Kidney epithelial cell (primary cell): ENCODE results near the gene ACOT11. TPM values are rescaled to one million over a fixed set of nuclear protein-coding genes. Genes with fewer than 3 reads are reported as not detected.

Experiments
- DNase-seq: peaks from one replicate; pipeline ENCODE4 v3.0.0-alpha.2; 2010; ENCODE audit warnings: low read depth
- H3K27me3 ChIP-seq: 2 replicates; pipeline ENCODE4 v1.6.0; 2011; ENCODE audit warnings: low read length; ENCODE audit not compliant: control insufficient read depth, insufficient read depth
- H3K36me3 ChIP-seq: 2 replicates; pipeline ENCODE4 v1.5.1; 2011; ENCODE audit warnings: low read length; ENCODE audit not compliant: control insufficient read depth, insufficient read depth
- H3K4me3 ChIP-seq: 2 replicates; pipeline ENCODE4 v1.5.1; 2011; ENCODE audit warnings: low read depth, mild to moderate bottlenecking, control low read depth, low read length
- total RNA-seq: library from RNA; depleted of rRNA; stranded (reverse); fragments of >200 nt; gene quantifications from 2 replicates; pipeline ENCODE4 v1.2.3, GENCODE V29; 2015
- TF ChIP-seq, protein P1 (sequence below): IDR thresholded peaks from 2 replicates; pipeline ENCODE4 v1.5.1; 2011; ENCODE audit warnings: mild to moderate bottlenecking, moderate library complexity, low read length, control low read depth, inconsistent platforms; ENCODE audit not compliant: insufficient read depth, poor library complexity, severe bottlenecking

The ACOT11 gene
- total RNA-seq, 1 donor from 2014 or later = 3.1 TPM

DNA sequence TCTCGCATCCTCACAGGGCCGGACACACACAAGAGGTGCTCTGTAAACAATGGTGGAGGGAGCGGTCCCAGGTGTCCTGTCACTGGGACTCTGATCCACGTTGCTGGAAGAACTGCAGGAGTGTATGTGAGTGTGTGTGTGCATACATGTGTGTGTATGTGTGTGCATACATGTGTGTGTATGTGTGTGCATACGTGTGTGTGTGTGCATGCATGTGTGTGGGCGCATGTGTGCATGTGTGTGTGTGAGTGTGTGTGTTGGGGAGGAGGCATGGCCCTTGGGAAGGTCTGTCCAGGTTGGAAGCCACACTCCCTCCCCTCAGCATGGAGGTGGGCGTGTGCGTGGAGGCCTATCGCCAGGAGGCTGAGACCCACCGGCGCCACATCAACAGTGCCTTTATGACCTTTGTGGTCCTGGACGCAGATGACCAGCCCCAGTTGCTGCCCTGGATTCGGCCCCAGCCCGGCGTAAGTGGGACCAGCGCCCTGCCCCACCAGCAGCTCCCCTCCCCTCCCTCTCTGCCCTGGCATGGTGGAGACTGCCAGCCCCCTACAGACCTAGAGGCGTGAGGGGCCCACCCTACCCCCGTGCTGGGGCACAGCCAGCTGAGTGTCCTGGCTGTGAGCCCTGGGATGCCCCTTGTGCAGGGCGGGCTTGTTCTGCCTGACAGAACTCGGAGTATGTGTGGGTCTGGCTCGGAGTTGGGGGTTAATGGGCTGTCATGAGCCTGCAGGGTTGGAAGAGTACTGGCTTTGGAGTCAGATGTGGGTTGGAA, 53.1 kb downstream of the ACOT11 start:
- no peaks in the 10 kb centered on the region for H3K36me3 ChIP-seq
- peaks cover 2% of the 10 kb centered on the region for H3K27me3 ChIP-seq
- DNase-seq = no peak
- TF ChIP-seq, protein P1, sequence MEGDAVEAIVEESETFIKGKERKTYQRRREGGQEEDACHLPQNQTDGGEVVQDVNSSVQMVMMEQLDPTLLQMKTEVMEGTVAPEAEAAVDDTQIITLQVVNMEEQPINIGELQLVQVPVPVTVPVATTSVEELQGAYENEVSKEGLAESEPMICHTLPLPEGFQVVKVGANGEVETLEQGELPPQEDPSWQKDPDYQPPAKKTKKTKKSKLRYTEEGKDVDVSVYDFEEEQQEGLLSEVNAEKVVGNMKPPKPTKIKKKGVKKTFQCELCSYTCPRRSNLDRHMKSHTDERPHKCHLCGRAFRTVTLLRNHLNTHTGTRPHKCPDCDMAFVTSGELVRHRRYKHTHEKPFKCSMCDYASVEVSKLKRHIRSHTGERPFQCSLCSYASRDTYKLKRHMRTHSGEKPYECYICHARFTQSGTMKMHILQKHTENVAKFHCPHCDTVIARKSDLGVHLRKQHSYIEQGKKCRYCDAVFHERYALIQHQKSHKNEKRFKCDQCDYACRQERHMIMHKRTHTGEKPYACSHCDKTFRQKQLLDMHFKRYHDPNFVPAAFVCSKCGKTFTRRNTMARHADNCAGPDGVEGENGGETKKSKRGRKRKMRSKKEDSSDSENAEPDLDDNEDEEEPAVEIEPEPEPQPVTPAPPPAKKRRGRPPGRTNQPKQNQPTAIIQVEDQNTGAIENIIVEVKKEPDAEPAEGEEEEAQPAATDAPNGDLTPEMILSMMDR = no peak
- no peak overlapping the region for H3K4me3 ChIP-seq

DNA sequence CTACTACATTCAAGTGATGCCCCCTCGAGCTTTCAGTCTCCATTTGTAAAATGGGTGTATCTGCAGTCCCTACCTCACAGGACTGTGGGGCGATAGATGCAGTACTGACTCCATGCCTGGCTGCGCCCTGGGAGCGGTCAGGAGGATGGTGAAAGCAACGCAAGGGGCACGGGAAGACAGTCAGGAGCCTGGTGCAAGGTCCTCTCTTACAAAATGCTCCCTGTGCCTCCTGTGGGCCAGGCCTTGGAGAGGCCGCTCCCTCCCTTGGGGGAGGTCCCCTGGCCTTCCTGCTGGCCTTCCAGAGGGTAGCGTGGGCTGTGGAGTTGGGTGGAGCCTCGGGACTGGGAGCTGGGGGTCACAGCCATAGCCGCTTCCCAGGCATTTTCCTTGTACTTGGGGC, 53.7 kb downstream of the ACOT11 start:
- Histone ChIP-seq H3K27me3 (peaks cover 2% of the 10 kb centered on the region), H3K36me3 (no peaks in the 10 kb centered on the region), H3K4me3 (no peak overlapping the region)
- TF ChIP-seq, protein P1 = no peak
- DNase-seq = no peak

DNA sequence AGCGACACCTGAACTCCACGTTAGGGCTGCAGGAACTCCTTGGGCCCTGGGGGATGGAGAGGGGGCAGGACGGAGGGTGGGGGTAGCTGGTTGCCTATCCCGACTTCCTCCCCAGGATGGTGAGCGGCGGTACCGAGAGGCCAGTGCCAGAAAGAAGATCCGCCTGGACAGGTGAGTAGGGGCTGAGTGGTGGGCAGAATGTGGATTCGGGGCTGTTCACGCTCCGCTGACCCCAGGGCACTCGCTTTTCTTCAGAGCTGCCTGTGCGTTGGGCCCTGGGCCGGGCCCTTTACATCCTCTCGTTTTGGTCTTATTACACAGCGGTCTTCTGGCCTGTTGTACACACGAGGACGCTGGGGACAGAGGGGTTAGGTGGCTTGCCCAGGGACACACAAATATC, 54.5 kb downstream of the ACOT11 start:
- H3K36me3 ChIP-seq = no peaks in the 10 kb centered on the region
- TF ChIP-seq, protein P1 = no peak
- H3K4me3 ChIP-seq = no peak overlapping the region
- DNase-seq = no peak
- peaks cover 2% of the 10 kb centered on the region for H3K27me3 ChIP-seq

DNA sequence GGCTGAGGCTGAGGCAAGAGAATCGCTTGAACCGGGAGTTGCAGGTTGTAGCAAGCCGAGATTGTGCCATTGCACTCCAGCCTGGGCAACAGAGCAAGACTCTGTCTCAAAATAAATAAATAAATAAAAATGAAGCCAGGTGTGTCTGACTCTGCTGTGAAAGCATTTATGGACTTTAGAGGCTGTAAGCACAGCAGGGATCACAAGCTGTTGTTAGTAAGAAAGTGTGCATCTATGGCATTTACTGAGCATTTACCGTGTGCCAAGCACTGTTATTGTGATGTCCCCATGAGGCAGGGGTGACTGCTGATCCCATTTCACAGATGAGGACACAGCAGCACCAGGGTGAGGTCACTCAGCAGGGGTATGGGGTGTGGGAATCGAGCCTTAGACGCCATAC, 55.2 kb downstream of the ACOT11 start:
- Histone ChIP-seq H3K36me3 (no peaks in the 10 kb centered on the region), H3K27me3 (peaks cover 4% of the 10 kb centered on the region), H3K4me3 (no peak overlapping the region)
- TF ChIP-seq, protein P1 = no peak
- DNase-seq = no peak

DNA sequence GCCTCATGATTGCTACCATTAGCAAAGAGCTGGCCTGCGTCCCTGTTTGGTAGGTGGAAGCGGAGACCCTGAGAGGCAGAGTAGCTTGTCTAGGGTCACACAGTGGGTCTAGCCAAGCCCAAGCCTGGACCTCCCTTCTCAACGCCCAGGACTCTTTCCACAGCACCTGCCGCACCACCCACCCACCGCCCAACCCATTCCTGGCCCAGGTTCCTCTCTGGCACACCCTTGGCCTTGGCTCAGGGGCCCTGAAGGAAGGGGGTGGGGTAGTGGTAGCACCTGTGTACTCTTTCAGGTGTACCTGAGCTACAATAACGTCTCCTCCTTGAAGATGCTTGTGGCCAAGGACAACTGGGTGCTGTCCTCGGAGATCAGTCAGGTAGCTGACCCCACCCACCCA, 56.0 kb downstream of the ACOT11 start:
- no peaks in the 10 kb centered on the region for H3K36me3 ChIP-seq
- peaks cover 4% of the 10 kb centered on the region for H3K27me3 ChIP-seq
- TF ChIP-seq, protein P1 = no peak
- no peak for DNase-seq
- no peak overlapping the region for H3K4me3 ChIP-seq
